H54 (cell line): Measurements from ENCODE around the gene SZRD1.

Source experiments
- DNase-seq: peaks from one replicate; pipeline ENCODE4 v3.0.0; 2011; ENCODE audit warnings: low spot score, mixed read lengths; ENCODE audit not compliant: insufficient read length
- FAIRE-seq: peaks from 3 replicates; lab custom pipeline; 2011; peaks lifted over from hg19 to GRCh38; lab: Jason Lieb, UNC
- POLR2A ChIP-seq: IDR thresholded peaks from 2 replicates; pipeline ENCODE4 v1.6.1; 2011; ENCODE audit warnings: low read depth, mild to moderate bottlenecking, low read length

The SZRD1 gene

GRCh38 chr1:16443975-16444770 is 77.1 kb downstream of the SZRD1 start:
- no peak for FAIRE-seq
- TF ChIP-seq POLR2A, result no peak
- no peak for DNase-seq

- DNase-seq (no peak), FAIRE-seq (no peak)
- no peak for TF ChIP-seq POLR2A
Observed at GRCh38 chr1:16445052-16445451, 78.0 kb downstream of the SZRD1 start.

- no peak for TF ChIP-seq POLR2A
- FAIRE-seq (no peak), DNase-seq (no peak)
Observed at GRCh38 chr1:16446116-16446515, 79.1 kb downstream of the SZRD1 start.

- DNase-seq (no peak), FAIRE-seq (no peak)
- TF ChIP-seq POLR2A, result no peak
Observed at GRCh38 chr1:16447641-16448040, 80.6 kb downstream of the SZRD1 start.
